H9 (cell line): ENCODE measurements around the gene EML4. TPM values are rescaled to one million over a fixed set of nuclear protein-coding genes. Genes with fewer than 3 reads are reported as not detected.
"Not testable (repeated sequence)": the region's sequence is repeated elsewhere in the genome, so short reads cannot be mapped to it uniquely, and the experiment has no call there.

Experiments
- DNase-seq: peaks from one replicate; pipeline ENCODE4 v3.0.0-alpha.2; 2017
- H2AFZ ChIP-seq: one replicate; pipeline ENCODE4 v1.6.1; 2013; ENCODE audit warnings: mild to moderate bottlenecking, low read length, control low read depth, moderate library complexity
- H2AK5ac ChIP-seq: 2 replicates; pipeline ENCODE4 v1.6.1; 2013; ENCODE audit warnings: low read length, control low read depth, mixed read lengths; ENCODE audit not compliant: insufficient read length
- H2BK120ac ChIP-seq: one replicate; pipeline ENCODE4 v1.6.1; 2013; ENCODE audit warnings: low read depth, mild to moderate bottlenecking, low read length, control low read depth, inconsistent platforms; ENCODE audit not compliant: poor library complexity, severe bottlenecking
- H2BK12ac ChIP-seq: 2 replicates; pipeline ENCODE4 v1.6.1; 2013; ENCODE audit warnings: low read length, control low read depth, mixed read lengths, low read depth; ENCODE audit not compliant: insufficient read length
- H2BK15ac ChIP-seq: 2 replicates; pipeline ENCODE4 v1.6.1; 2013; ENCODE audit warnings: low read depth, low read length, control low read depth
- H2BK20ac ChIP-seq: one replicate; pipeline ENCODE4 v1.6.1; 2013; ENCODE audit warnings: low read depth, mild to moderate bottlenecking, low read length, control low read depth, inconsistent platforms; ENCODE audit not compliant: poor library complexity, severe bottlenecking
- H2BK5ac ChIP-seq: 2 replicates; pipeline ENCODE4 v1.6.1; 2013; ENCODE audit warnings: low read length, control low read depth, mixed read lengths; ENCODE audit not compliant: insufficient read length
- H3K14ac ChIP-seq: 2 replicates; pipeline ENCODE4 v1.6.1; 2013; ENCODE audit warnings: low read length, control low read depth; ENCODE audit not compliant: insufficient read depth
- H3K18ac ChIP-seq: 2 replicates; pipeline ENCODE4 v1.6.1; 2013; ENCODE audit warnings: low read depth, mild to moderate bottlenecking, mixed read lengths, low read length, control low read depth; ENCODE audit not compliant: insufficient read length
- H3K23ac ChIP-seq: 2 replicates; pipeline ENCODE4 v1.6.1; 2013; ENCODE audit warnings: low read length, control low read depth, mixed read lengths, low read depth; ENCODE audit not compliant: insufficient read length
- H3K23me2 ChIP-seq: 2 replicates; pipeline ENCODE4 v1.6.1; 2013; ENCODE audit warnings: low read depth, mild to moderate bottlenecking, mixed read lengths, low read length, control low read depth; ENCODE audit not compliant: insufficient read length, poor library complexity, severe bottlenecking
- H3K27ac ChIP-seq: 2 replicates; pipeline ENCODE4 v1.5.1; 2013; ENCODE audit warnings: low read length, control low read depth, mixed read lengths, low read depth; ENCODE audit not compliant: insufficient read length
- H3K27me3 ChIP-seq: 2 replicates; pipeline ENCODE4 v1.6.1; 2013; ENCODE audit warnings: low read length, control low read depth, inconsistent platforms; ENCODE audit not compliant: insufficient read depth
- H3K4ac ChIP-seq: 2 replicates; pipeline ENCODE4 v1.6.1; 2013; ENCODE audit warnings: low read depth, mild to moderate bottlenecking, control low read depth, inconsistent platforms, low read length, moderate library complexity
- H3K4me1 ChIP-seq: 2 replicates; pipeline ENCODE4 v1.6.1; 2013; ENCODE audit warnings: low read length, control low read depth, inconsistent platforms; ENCODE audit not compliant: insufficient read depth
- H3K4me2 ChIP-seq: 2 replicates; pipeline ENCODE4 v1.6.1; 2013; ENCODE audit warnings: low read length, control low read depth, mixed read lengths; ENCODE audit not compliant: insufficient read length, insufficient read depth
- H3K56ac ChIP-seq: 2 replicates; pipeline ENCODE4 v1.6.1; 2013; ENCODE audit warnings: low read depth, mild to moderate bottlenecking, mixed read lengths, low read length, control low read depth; ENCODE audit not compliant: insufficient read length
- H3K79me1 ChIP-seq: 2 replicates; pipeline ENCODE4 v1.6.1; 2013; ENCODE audit warnings: low read depth, mild to moderate bottlenecking, moderate library complexity, low read length, control low read depth, inconsistent platforms; ENCODE audit not compliant: insufficient read depth, poor library complexity, severe bottlenecking
- H3K79me2 ChIP-seq: 2 replicates; pipeline ENCODE4 v1.6.1; 2013; ENCODE audit warnings: low read length, control low read depth, inconsistent platforms; ENCODE audit not compliant: insufficient read depth
- H3K9ac ChIP-seq: 2 replicates; pipeline ENCODE4 v1.6.1; 2013; ENCODE audit warnings: low read length, control low read depth, mixed read lengths; ENCODE audit not compliant: insufficient read length; ENCODE audit errors: extremely low read depth
- H3K9me3 ChIP-seq: one replicate; pipeline ENCODE4 v1.6.1; 2013; ENCODE audit warnings: low read depth, low read length, inconsistent platforms; ENCODE audit not compliant: control insufficient read depth
- H3T11ph ChIP-seq: one replicate; pipeline ENCODE4 v1.6.1; 2013; ENCODE audit warnings: mild to moderate bottlenecking, low read length, control low read depth, inconsistent platforms
- H4K20me1 ChIP-seq: one replicate; pipeline ENCODE4 v1.6.1; 2013; ENCODE audit not compliant: control insufficient read depth, insufficient read length, insufficient read depth
- H4K5ac ChIP-seq: 2 replicates; pipeline ENCODE4 v1.6.1; 2013; ENCODE audit warnings: low read depth, mild to moderate bottlenecking, mixed read lengths, low read length, control low read depth; ENCODE audit not compliant: insufficient read length
- H4K8ac ChIP-seq: replicated peaks from 2 replicates; pipeline ENCODE4 v1.6.1; 2013; ENCODE audit warnings: low read length, control low read depth, mixed read lengths, low read depth; ENCODE audit not compliant: insufficient read length
- H4K91ac ChIP-seq: 2 replicates; pipeline ENCODE4 v1.6.1; 2013; ENCODE audit warnings: low read depth, mild to moderate bottlenecking, moderate library complexity, mixed read lengths, low read length, control low read depth; ENCODE audit not compliant: insufficient read length
- H3K27ac Mint-ChIP-seq, 3 experiments: 2 replicates in 2 of 3; 3 replicates in 1 of 3; pipeline ENCODE4 v1.8.0; 2020 to 2021; ENCODE audit warnings: mixed read lengths in 3 of 3, mild to moderate bottlenecking in 1 of 3, moderate library complexity in 1 of 3
- H3K27me3 Mint-ChIP-seq: 2 replicates; pipeline ENCODE4 v1.8.0; 2021; ENCODE audit warnings: low read depth, mild to moderate bottlenecking, moderate library complexity, mixed read lengths
- H3K36me3 Mint-ChIP-seq, 3 experiments: 2 replicates in 2 of 3; 3 replicates in 1 of 3; pipeline ENCODE4 v1.8.0; 2020 to 2021; ENCODE audit warnings: low read depth in 3 of 3, mixed read lengths in 3 of 3; ENCODE audit not compliant: insufficient read depth in 1 of 3
- H3K4me1 Mint-ChIP-seq, 2 experiments: 2 replicates each; pipeline ENCODE4 v1.8.0; 2020; ENCODE audit warnings: mixed read lengths in 2 of 2
- H3K4me3 Mint-ChIP-seq, 2 experiments: 2 replicates in 1 of 2; 3 replicates in 1 of 2; pipeline ENCODE4 v1.8.0; 2020 to 2021; ENCODE audit warnings: mild to moderate bottlenecking in 2 of 2, mixed read lengths in 2 of 2, moderate library complexity in 1 of 2
- H3K9me3 Mint-ChIP-seq, 2 experiments: 2 replicates in 1 of 2; 3 replicates in 1 of 2; pipeline ENCODE4 v1.8.0; 2020; ENCODE audit warnings: mild to moderate bottlenecking in 2 of 2, mixed read lengths in 2 of 2, moderate library complexity in 1 of 2
- WGBS: extraction: QIAGEN DNeasy Blood & Tissue Kit; methylation state at CpG from one replicate; pipeline ENCODE4 v1.1.7; 2013; ENCODE audit warnings: missing lambda C conversion rate, low lambda C conversion rate, mixed read lengths; ENCODE audit not compliant: insufficient read length; ENCODE audit errors: extremely low coverage; 5-methylcytosine and 5-hydroxymethylcytosine counted together
- total RNA-seq: library from RNA; stranded (reverse); gene quantifications from 2 replicates; pipeline ENCODE4 v1.2.1, GENCODE V29; 2021
- TF ChIP-seq, protein P1 (sequence below): fragments of 200-600 bp; sonication (generic); conservative IDR thresholded peaks from 3 replicates; pipeline ENCODE4 v1.8.0; 2021; ENCODE audit warnings: antibody characterized with exemption, mild to moderate bottlenecking

Gene EML4
- total RNA-seq, 1 experiment from 2014 or later = 68.6 TPM

DNA sequence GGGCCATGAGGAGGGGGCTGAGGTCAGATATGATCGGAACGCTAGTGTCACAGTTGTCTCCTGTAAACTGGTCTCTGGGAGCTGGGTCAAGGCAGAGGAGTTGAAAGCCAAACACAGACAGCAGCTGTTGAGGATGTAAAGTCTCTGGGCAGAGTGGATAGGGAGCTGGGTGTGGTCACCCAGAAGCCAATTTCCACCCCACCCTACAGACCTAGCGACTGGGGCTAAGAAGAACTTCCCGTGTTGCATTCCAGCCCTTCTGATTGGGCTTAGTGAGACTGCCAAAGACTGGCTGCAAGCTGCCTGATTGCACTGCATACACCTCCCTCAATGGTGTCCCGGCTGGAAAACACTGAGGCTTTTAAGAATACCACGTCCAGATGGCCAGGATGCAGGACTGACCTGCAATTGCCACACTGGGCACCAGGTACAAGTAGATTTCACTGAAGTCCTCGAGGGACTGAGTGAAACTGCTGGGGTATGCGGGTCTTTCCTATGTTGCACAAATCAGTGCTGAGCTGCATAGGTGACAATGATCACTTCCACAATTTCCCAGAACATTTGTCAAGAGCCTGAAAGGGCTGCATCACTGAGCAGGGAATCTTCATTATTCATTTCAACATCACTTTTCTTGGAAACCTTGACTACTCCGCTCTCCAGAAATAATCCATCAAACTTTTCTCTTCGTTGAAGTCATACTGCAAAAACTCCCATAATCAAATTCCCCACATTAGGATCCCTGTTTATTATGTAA, 43.1 kb upstream of the EML4 start:
- Histone ChIP-seq H3K79me1 (no peaks in the 10 kb centered on the region), H3K18ac (no peak overlapping the region), H2AFZ (no peak overlapping the region), H3K4ac (no peak overlapping the region), H3K56ac (no peak overlapping the region), H2BK12ac (no peak overlapping the region), H3T11ph (no peak overlapping the region), H2BK5ac (no peak overlapping the region), H3K14ac (no peak overlapping the region), H3K4me2 (no peak overlapping the region), H3K9ac (no peak overlapping the region), H2BK120ac (no peak overlapping the region), H3K23ac (no peak overlapping the region), H3K27ac (no peak overlapping the region), H3K9me3 (no peaks in the 10 kb centered on the region), H2BK15ac (no peak overlapping the region), H3K23me2 (no peaks in the 10 kb centered on the region), H2AK5ac (no peak overlapping the region), H3K79me2 (no peaks in the 10 kb centered on the region), H2BK20ac (no peak overlapping the region), H4K20me1 (no peaks in the 10 kb centered on the region), H4K5ac (no peak overlapping the region), H4K8ac (no peak overlapping the region), H3K27me3 (no peaks in the 10 kb centered on the region), H4K91ac (no peak overlapping the region), H3K4me1 (no peaks in the 10 kb centered on the region)
- peaks cover 16 to 20% of the 10 kb centered on the region in 2 experiments for H3K4me1 Mint-ChIP-seq
- no peaks in the 10 kb centered on the region for H3K36me3 Mint-ChIP-seq
- TF ChIP-seq, protein P1, sequence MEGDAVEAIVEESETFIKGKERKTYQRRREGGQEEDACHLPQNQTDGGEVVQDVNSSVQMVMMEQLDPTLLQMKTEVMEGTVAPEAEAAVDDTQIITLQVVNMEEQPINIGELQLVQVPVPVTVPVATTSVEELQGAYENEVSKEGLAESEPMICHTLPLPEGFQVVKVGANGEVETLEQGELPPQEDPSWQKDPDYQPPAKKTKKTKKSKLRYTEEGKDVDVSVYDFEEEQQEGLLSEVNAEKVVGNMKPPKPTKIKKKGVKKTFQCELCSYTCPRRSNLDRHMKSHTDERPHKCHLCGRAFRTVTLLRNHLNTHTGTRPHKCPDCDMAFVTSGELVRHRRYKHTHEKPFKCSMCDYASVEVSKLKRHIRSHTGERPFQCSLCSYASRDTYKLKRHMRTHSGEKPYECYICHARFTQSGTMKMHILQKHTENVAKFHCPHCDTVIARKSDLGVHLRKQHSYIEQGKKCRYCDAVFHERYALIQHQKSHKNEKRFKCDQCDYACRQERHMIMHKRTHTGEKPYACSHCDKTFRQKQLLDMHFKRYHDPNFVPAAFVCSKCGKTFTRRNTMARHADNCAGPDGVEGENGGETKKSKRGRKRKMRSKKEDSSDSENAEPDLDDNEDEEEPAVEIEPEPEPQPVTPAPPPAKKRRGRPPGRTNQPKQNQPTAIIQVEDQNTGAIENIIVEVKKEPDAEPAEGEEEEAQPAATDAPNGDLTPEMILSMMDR = no peak
- 0 out of 5 replicates have a peak, but pooled peaks cover 4 to 5% of the 10 kb centered on the region in 2 experiments for H3K9me3 Mint-ChIP-seq
- peak; percentile 43 for DNase-seq
- WGBS = 100% methylated on average over 2 of the region's 10 CpGs
- H3K27ac Mint-ChIP-seq = no peak overlapping the region; a peak in 1 of 7 replicates
- no peak overlapping the region for H3K4me3 Mint-ChIP-seq
- peaks cover 2% of the 10 kb centered on the region; the same call in 1 of the 2 replicates for H3K27me3 Mint-ChIP-seq

DNA sequence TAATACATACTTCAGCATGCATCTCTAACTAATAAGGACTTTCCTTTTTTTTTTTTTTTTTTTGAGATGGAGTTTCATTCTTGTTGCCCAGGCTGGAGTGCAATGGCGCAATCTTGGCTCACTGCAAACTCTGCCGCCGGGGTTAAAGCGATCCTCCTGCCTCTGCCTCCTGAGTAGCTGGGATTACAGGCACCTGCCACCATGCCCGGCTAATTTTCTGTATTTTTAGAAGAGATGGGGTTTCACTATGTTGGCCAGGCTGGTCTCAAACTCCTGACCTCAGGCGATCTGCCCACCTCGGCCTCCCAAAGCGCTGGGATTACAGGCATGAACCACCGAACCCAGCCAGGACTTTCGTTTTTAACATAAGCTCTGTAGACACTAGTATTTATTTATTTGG, 42.3 kb upstream of the EML4 start:
- H3K9me3 ChIP-seq, H2BK120ac ChIP-seq, H2BK5ac ChIP-seq, H4K5ac ChIP-seq, H3K36me3 Mint-ChIP-seq, H4K20me1 ChIP-seq, H2BK20ac ChIP-seq, DNase-seq, H3K9me3 Mint-ChIP-seq, H3K56ac ChIP-seq, H3K4me3 Mint-ChIP-seq, H3K9ac ChIP-seq, H3K79me2 ChIP-seq, H3K18ac ChIP-seq, H3K4ac ChIP-seq, H3K4me2 ChIP-seq, H3K27me3 ChIP-seq, H3K27ac ChIP-seq, H2AK5ac ChIP-seq, H2AFZ ChIP-seq, H2BK12ac ChIP-seq, H3K27me3 Mint-ChIP-seq, H4K91ac ChIP-seq, H2BK15ac ChIP-seq, H3K4me1 ChIP-seq, H3K23ac ChIP-seq, H3T11ph ChIP-seq, H4K8ac ChIP-seq, H3K79me1 ChIP-seq, H3K27ac Mint-ChIP-seq, H3K14ac ChIP-seq, H3K23me2 ChIP-seq: not testable (repeated sequence)
- H3K4me1 Mint-ChIP-seq = peaks cover 18 to 27% of the 10 kb centered on the region in 2 experiments
- no CpG with 5 or more reads among the region's 10 CpGs for WGBS
